ENCODE results near the gene ARNT2.

ARNT2 gene

GRCh38 chr15:80512726-80513660 lies 108.8 kb downstream of the ARNT2 start:
- peak; percentile 18 for TF ChIP-seq CTCF (conservative IDR thresholded peaks at IDR 0.05; ENCODE audit: control insufficient read depth, insufficient read depth, low read depth, low read length)
- no peak overlapping the region for H3K4me3 ChIP-seq (ENCODE audit: control insufficient read depth, low read depth, low read length)
- peak; percentile 56 for DNase-seq (ENCODE audit: low read depth)

GRCh38 chr15:80514071-80514780 lies 110.0 kb downstream of the ARNT2 start:
- H3K4me3 ChIP-seq (ENCODE audit: control insufficient read depth, low read depth, low read length) = no peak overlapping the region
- peak; percentile 93 for DNase-seq (ENCODE audit: low read depth)
- TF ChIP-seq CTCF (conservative IDR thresholded peaks at IDR 0.05; ENCODE audit: control insufficient read depth, insufficient read depth, low read depth, low read length) = no peak

- DNase-seq (ENCODE audit: low read depth) = no peak
- no peak for TF ChIP-seq CTCF (conservative IDR thresholded peaks at IDR 0.05; ENCODE audit: control insufficient read depth, insufficient read depth, low read depth, low read length)
- no peak overlapping the region for H3K4me3 ChIP-seq (ENCODE audit: control insufficient read depth, low read depth, low read length)
Measured at GRCh38 chr15:80517290-80517689, 113.1 kb downstream of the ARNT2 start.

GRCh38 chr15:80518522-80518921 lies 114.3 kb downstream of the ARNT2 start:
- no peak for DNase-seq (ENCODE audit: low read depth)
- no peak for TF ChIP-seq CTCF (conservative IDR thresholded peaks at IDR 0.05; ENCODE audit: control insufficient read depth, insufficient read depth, low read depth, low read length)
- H3K4me3 ChIP-seq (ENCODE audit: control insufficient read depth, low read depth, low read length) = no peak overlapping the region

GRCh38 chr15:80523746-80524145 lies 119.6 kb downstream of the ARNT2 start:
- H3K4me3 ChIP-seq (ENCODE audit: control insufficient read depth, low read depth, low read length) = no peak overlapping the region
- TF ChIP-seq CTCF (conservative IDR thresholded peaks at IDR 0.05; ENCODE audit: control insufficient read depth, insufficient read depth, low read depth, low read length) = no peak
- no peak for DNase-seq (ENCODE audit: low read depth)

GRCh38 chr15:80525853-80526252 lies 121.7 kb downstream of the ARNT2 start:
- no peak for TF ChIP-seq CTCF (conservative IDR thresholded peaks at IDR 0.05; ENCODE audit: control insufficient read depth, insufficient read depth, low read depth, low read length)
- no peak for DNase-seq (ENCODE audit: low read depth)
- no peak overlapping the region for H3K4me3 ChIP-seq (ENCODE audit: control insufficient read depth, low read depth, low read length)

All from fibroblast of mammary gland (primary cell).